ENCODE results near the gene RASIP1. TPM values are rescaled to one million over a fixed set of nuclear protein-coding genes. Genes with fewer than 3 reads are reported as not detected.
"Not testable (repeated sequence)": the region's sequence is repeated elsewhere in the genome, so short reads cannot be mapped to it uniquely, and the experiment has no call there.

Gene RASIP1
- total RNA-seq, 1 experiment from 2014 or later = not detected

- no peak for DNase-seq (ENCODE audit: low read depth)
Measured at GRCh38 chr19:48737360-48737998, 2.9 kb downstream of the RASIP1 start.

GRCh38 chr19:48735031-48735615 lies 5.3 kb downstream of the RASIP1 start:
- DNase-seq (ENCODE audit: low read depth) = no peak

GRCh38 chr19:48734625-48735024 lies 5.8 kb downstream of the RASIP1 start:
- no peak for DNase-seq (ENCODE audit: low read depth)

GRCh38 chr19:48731452-48731851 lies 9.0 kb downstream of the RASIP1 start:
- DNase-seq (ENCODE audit: low read depth) = no peak

GRCh38 chr19:48728911-48729664 lies 11.3 kb downstream of the RASIP1 start:
- DNase-seq (ENCODE audit: low read depth) = no peak

GRCh38 chr19:48726556-48726955 lies 13.9 kb downstream of the RASIP1 start:
- DNase-seq (ENCODE audit: low read depth) = no peak

GRCh38 chr19:48724796-48725753 lies 15.3 kb downstream of the RASIP1 start:
- peak; percentile 89 for DNase-seq (ENCODE audit: low read depth)

GRCh38 chr19:48722196-48722708 lies 18.2 kb downstream of the RASIP1 start:
- DNase-seq (ENCODE audit: low read depth) = no peak

- DNase-seq (ENCODE audit: low read depth) = peak; percentile 97
Measured at GRCh38 chr19:48720613-48721296, 19.7 kb downstream of the RASIP1 start.

GRCh38 chr19:48720251-48720612 lies 20.2 kb downstream of the RASIP1 start:
- no peak for DNase-seq (ENCODE audit: low read depth)

GRCh38 chr19:48719263-48720171 lies 20.9 kb downstream of the RASIP1 start, which contains the start of gene MAMSTR:
MAMSTR (minus strand) TSS chr19:48719725; CDS start chr19:48719031, 694 bp downstream.
- DNase-seq (ENCODE audit: low read depth) = no peak

GRCh38 chr19:48718711-48719231 lies 21.6 kb downstream of the RASIP1 start:
- no peak for DNase-seq (ENCODE audit: low read depth)

- DNase-seq (ENCODE audit: low read depth) = not testable (repeated sequence)
Measured at GRCh38 chr19:48718106-48718505, 22.3 kb downstream of the RASIP1 start.

- DNase-seq (ENCODE audit: low read depth) = no peak
Measured at GRCh38 chr19:48716562-48717291, 23.7 kb downstream of the RASIP1 start.

- no peak for DNase-seq (ENCODE audit: low read depth)
Measured at GRCh38 chr19:48715681-48716171, 24.7 kb downstream of the RASIP1 start.

- no peak for DNase-seq (ENCODE audit: low read depth)
Measured at GRCh38 chr19:48714759-48715675, 25.4 kb downstream of the RASIP1 start.

Measured in HT1080 (cell line).